MM.1S (cell line): ENCODE data around the gene TAPBP.
"Not testable (repeated sequence)": the region's sequence is repeated elsewhere in the genome, so short reads cannot be mapped to it uniquely, and the experiment has no call there.

ENCODE experiments used
- DNase-seq: peaks from one replicate; pipeline ENCODE4 v3.0.0-alpha.2; 2015
- H2AFZ ChIP-seq: fragments of 300-600 bp; sonication (generic); 2 replicates; pipeline ENCODE4 v1.6.0; 2016; ENCODE audit warnings: antibody characterized with exemption, low read length
- H3F3A ChIP-seq: fragments of 300-600 bp; sonication (generic); 2 replicates; pipeline ENCODE4 v1.6.1; 2016; ENCODE audit warnings: mild to moderate bottlenecking, antibody characterized with exemption, low read length, moderate library complexity, mixed read lengths; ENCODE audit not compliant: insufficient read depth
- H3K27ac ChIP-seq: fragments of 300-600 bp; sonication (generic); 2 replicates; pipeline ENCODE4 v1.5.1; 2016; ENCODE audit warnings: mild to moderate bottlenecking, low read length
- H3K27me3 ChIP-seq: fragments of 300-600 bp; sonication (generic); replicated peaks from 2 replicates; pipeline ENCODE4 v1.6.0; 2016; ENCODE audit warnings: low read length; ENCODE audit not compliant: insufficient read depth
- H3K36me3 ChIP-seq: fragments of 300-600 bp; sonication (generic); replicated peaks from 2 replicates; pipeline ENCODE4 v1.6.1; 2016; ENCODE audit warnings: mild to moderate bottlenecking, low read length, mixed read lengths; ENCODE audit not compliant: insufficient read depth
- H3K4me1 ChIP-seq: fragments of 300-600 bp; sonication (generic); 2 replicates; pipeline ENCODE4 v1.6.1; 2016; ENCODE audit warnings: low read length, mixed read lengths
- H3K4me2 ChIP-seq: fragments of 300-600 bp; sonication (generic); 2 replicates; pipeline ENCODE4 v1.6.0; 2016; ENCODE audit warnings: low read depth, low read length
- H3K4me3 ChIP-seq: fragments of 300-600 bp; sonication (generic); 2 replicates; pipeline ENCODE4 v1.5.1; 2016; ENCODE audit warnings: low read length, mixed read lengths
- H3K79me2 ChIP-seq: fragments of 300-600 bp; sonication (generic); 2 replicates; pipeline ENCODE4 v1.6.1; 2016; ENCODE audit warnings: mixed run types, low read length, mixed read lengths
- H3K9ac ChIP-seq: fragments of 300-600 bp; sonication (generic); 2 replicates; pipeline ENCODE4 v1.6.1; 2016; ENCODE audit warnings: low read length, mixed read lengths
- H3K9me2 ChIP-seq: fragments of 300-600 bp; sonication (generic); replicated peaks from 2 replicates; pipeline ENCODE4 v1.6.1; 2016; ENCODE audit warnings: mild to moderate bottlenecking, low read length, mixed read lengths; ENCODE audit not compliant: insufficient read depth
- H3K9me3 ChIP-seq: fragments of 300-600 bp; sonication (generic); replicated peaks from 2 replicates; pipeline ENCODE4 v1.6.1; 2016; ENCODE audit warnings: mild to moderate bottlenecking, low read length, mixed read lengths; ENCODE audit not compliant: insufficient read depth
- H4K20me1 ChIP-seq: fragments of 300-600 bp; sonication (generic); 2 replicates; pipeline ENCODE4 v1.6.1; 2016; ENCODE audit warnings: mild to moderate bottlenecking, low read length, moderate library complexity, mixed read lengths; ENCODE audit not compliant: insufficient read depth
- EZH2 ChIP-seq: fragments of 300-600 bp; sonication (generic); optimal IDR thresholded peaks from 2 replicates; pipeline ENCODE3; 2017; ENCODE audit warnings: low read depth, mild to moderate bottlenecking, antibody characterized with exemption, low read length, mixed read lengths
- EZH2phosphoT487 ChIP-seq: fragments of 300-600 bp; sonication (generic); IDR thresholded peaks from 2 replicates; pipeline ENCODE4 v1.6.1; 2018; ENCODE audit warnings: antibody characterized with exemption, low read length
- TF ChIP-seq, protein P1 (sequence below): fragments of 300-600 bp; sonication (generic); IDR thresholded peaks from 2 replicates; pipeline ENCODE4 v1.5.1; 2016; ENCODE audit warnings: antibody characterized with exemption, low read length, mixed read lengths

Gene TAPBP

DNA sequence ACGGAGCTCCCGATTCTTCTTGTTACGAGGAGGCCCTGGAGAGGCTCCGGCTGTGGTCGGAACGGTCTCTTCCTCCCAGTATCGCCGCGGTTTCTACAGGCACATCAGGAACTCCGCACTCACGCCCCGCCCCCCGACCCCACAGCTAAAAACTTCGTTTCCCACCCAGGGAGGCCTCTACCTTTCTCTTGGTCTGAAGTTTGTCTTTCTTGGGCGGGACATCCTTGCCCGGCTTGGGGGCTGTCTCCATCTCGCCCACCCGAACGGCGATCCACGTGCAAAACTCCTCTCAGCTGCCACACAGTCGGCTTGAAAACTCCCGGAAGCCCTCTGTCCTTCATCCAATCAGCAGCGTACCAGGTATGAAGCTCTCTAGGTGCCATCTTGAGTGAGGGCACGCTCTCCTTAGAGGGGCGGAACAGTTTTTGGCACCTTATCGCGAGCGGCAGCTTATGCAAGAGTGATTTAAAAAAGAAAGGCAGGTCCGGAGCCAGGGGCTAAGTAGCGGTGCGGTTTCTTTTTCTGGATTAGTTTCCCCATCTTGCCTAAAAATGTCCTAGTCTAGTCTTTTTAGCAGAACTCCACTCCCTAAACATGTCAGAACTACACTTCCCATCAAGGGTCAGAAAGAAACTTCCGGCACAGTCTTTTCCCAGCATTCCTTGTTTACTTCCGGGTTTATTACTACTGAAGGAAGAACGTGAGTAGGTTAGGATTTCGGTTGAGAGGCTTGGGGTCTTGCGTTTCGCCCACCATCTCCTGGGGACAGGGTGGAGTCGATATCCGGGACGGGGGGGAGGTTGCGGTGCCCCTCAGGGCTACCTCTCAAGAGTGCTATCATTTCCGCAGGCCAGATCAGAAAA is 24.7 kb downstream of the TAPBP start, which contains the start of the genes PFDN6 and WDR46:
Gene PFDN6 (plus strand): TSS at position 681 of the 863 bp plus-strand sequence. CDS start 256 bp downstream, outside the sequence.
Gene WDR46 (minus strand): TSS at position 319 of the 863 bp plus-strand sequence. CDS start 69 bp downstream, at position 250.
- Histone ChIP-seq H3K36me3 (0 out of 2 replicates have a peak, but pooled peaks cover 6% of the 10 kb centered on the region), H3K9ac (peak within 1 kb of the TSS; percentile 91), H3K27me3 (no peaks in the 10 kb centered on the region), H3K4me3 (peak within 1 kb of the TSS; percentile 99), H2AFZ (peak within 1 kb of the TSS; percentile 95), H3F3A (no peaks in the 10 kb centered on the region; the same call in 1 of the 2 replicates), H3K4me1 (peaks cover 20% of the 10 kb centered on the region; the same call in 1 of the 2 replicates), H4K20me1 (no peaks in the 10 kb centered on the region), H3K9me3 (no peaks in the 10 kb centered on the region), H3K4me2 (peak within 1 kb of the TSS; percentile 89), H3K79me2 (peaks cover 52% of the 10 kb centered on the region), H3K27ac (peak within 1 kb of the TSS; percentile 16; the same call in 1 of the 2 replicates), H3K9me2 (no peaks in the 10 kb centered on the region)
- TF ChIP-seq, protein P1, sequence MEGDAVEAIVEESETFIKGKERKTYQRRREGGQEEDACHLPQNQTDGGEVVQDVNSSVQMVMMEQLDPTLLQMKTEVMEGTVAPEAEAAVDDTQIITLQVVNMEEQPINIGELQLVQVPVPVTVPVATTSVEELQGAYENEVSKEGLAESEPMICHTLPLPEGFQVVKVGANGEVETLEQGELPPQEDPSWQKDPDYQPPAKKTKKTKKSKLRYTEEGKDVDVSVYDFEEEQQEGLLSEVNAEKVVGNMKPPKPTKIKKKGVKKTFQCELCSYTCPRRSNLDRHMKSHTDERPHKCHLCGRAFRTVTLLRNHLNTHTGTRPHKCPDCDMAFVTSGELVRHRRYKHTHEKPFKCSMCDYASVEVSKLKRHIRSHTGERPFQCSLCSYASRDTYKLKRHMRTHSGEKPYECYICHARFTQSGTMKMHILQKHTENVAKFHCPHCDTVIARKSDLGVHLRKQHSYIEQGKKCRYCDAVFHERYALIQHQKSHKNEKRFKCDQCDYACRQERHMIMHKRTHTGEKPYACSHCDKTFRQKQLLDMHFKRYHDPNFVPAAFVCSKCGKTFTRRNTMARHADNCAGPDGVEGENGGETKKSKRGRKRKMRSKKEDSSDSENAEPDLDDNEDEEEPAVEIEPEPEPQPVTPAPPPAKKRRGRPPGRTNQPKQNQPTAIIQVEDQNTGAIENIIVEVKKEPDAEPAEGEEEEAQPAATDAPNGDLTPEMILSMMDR, result no peak
- no peak for TF ChIP-seq EZH2
- TF ChIP-seq EZH2phosphoT487, result no peak
- DNase-seq, result peak; percentile 89

DNA sequence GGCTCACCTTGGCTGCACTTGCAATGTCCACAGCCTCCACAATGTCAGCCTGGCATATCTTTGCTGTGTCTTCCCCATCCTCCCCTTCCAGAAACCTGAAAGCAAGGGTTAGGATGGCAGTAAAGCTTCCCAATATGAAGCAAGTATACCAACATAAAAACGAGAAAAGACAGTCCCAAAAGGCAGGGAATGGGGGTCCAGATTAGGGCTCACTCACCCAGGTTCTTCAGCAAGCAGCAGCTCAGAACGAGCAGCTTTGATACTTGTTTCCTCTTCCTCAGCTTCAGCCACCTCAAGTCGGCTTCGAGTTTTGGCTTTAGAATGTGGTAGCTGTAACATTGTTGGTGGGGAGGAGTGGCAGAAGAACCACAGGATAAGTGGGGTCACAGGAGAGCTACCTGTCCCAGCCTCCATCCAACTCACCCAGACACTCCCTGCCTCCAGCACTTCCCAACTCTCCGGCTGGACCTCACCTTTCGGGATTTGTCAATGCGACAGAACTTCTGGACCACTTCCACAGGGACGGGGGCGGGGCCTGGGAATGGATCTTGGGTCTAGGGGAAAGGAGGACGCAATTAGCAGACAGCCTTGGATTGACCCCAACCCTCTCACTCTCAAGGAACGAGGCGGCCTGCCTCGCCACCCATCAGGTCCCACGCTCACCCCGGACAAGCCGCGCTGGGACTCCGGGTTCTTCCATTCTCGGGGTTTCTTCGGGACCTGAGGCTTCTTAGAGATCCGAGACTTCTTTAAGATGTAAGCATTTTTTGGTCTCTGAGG is 25.5 kb downstream of the TAPBP start:
- Histone ChIP-seq H3K9me2 (no peaks in the 10 kb centered on the region), H3K36me3 (0 out of 2 replicates have a peak, but pooled peaks cover 6% of the 10 kb centered on the region), H3K27me3 (no peaks in the 10 kb centered on the region), H3K79me2 (peaks cover 52% of the 10 kb centered on the region), H2AFZ (peak overlapping the region; percentile 95), H3K9me3 (no peaks in the 10 kb centered on the region), H3F3A (no peaks in the 10 kb centered on the region; the same call in 1 of the 2 replicates), H3K4me1 (peaks cover 20% of the 10 kb centered on the region; the same call in 1 of the 2 replicates), H3K4me3 (peak overlapping the region; percentile 99), H3K9ac (peak overlapping the region; percentile 91), H3K27ac (no peak overlapping the region), H3K4me2 (peak overlapping the region; percentile 89), H4K20me1 (no peaks in the 10 kb centered on the region)
- DNase-seq, result no peak
- TF ChIP-seq, protein P1, result no peak
- TF ChIP-seq EZH2 (no peak), EZH2phosphoT487 (no peak)

DNA sequence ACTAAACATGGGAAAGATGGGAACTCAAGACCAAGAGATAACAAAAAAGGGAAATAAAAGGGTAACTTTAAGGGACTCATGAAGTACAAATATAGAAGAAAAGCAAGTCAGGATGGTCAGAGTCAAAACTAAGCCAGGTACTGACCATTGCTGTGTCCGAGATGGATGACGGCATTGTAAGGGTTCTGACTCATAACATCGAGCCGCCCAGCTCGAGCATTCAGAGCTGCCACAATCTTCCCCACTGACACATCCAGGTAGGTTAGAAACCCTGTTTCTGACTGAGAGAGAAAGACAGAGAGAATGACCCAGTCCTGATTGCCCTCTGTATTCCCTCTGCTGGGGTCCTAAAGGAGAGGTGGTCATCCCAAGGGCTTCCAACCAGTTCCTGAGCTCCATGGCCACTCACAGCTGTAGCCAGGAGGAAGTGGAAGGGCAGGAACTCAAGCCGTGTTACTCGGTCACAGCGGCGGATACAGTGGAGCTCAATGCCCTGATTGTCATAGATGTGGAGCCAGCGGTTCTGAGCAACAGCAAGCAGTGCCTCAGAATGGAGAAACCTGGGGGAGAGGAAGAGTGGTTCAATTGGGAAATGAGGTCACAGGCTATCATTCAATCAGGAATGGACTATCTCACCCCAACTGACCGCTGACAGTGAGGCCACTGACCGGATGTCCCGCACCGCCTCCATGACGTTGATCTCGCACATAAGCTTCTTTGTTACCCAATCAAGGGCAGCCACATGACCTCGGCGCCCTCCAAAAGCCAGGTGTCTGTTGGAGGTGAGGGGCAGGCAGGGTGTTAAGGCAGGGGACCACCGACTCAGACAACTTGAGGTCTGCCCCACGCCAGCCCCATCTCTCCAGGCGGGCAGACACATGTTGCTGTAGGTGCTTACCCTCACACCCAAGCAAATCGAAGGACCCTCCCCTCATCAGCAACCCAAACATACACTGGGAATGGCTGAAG is 26.6 kb downstream of the TAPBP start:
- peaks cover 52% of the 10 kb centered on the region for H3K79me2 ChIP-seq
- H3K36me3 ChIP-seq, result 0 out of 2 replicates have a peak, but pooled peaks cover 6% of the 10 kb centered on the region

DNA sequence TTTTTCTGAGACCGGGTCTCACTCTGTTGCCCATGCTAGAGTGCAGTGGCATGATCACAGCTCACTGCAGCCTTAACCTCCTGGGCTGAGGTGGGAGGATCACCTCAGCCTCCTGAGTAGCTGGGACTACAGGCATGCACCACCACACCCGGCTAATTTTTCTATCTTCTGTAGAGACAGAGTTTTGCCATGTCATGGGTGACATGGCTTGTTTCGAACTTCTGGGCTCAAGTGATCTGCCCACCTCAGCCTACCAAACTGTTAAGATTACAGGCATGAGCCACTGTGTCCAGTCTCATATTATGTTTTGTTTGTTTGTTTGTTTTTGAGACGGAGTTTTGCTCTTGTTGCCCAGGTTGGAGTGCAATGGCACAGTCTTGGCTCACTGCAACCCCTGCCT is 28.7 kb downstream of the TAPBP start:
- not testable (repeated sequence) for H3K36me3 ChIP-seq

More for the DNA sequence above, 26.6 kb downstream of the TAPBP start:
- no peak overlapping the region for H3K4me2 ChIP-seq
- H3F3A ChIP-seq, result no peaks in the 10 kb centered on the region; the same call in 1 of the 2 replicates
- H4K20me1 ChIP-seq, result no peaks in the 10 kb centered on the region
- H3K9me2 ChIP-seq, result no peaks in the 10 kb centered on the region
- no peak overlapping the region for H3K9ac ChIP-seq
- H3K4me3 ChIP-seq, result no peak overlapping the region
- no peak overlapping the region for H2AFZ ChIP-seq
- no peaks in the 10 kb centered on the region for H3K27me3 ChIP-seq
- no peaks in the 10 kb centered on the region for H3K9me3 ChIP-seq
- TF ChIP-seq, protein P1, result no peak
- TF ChIP-seq EZH2phosphoT487 (no peak), EZH2 (no peak)
- H3K27ac ChIP-seq, result no peak overlapping the region
- no peak for DNase-seq
- peaks cover 20% of the 10 kb centered on the region; the same call in 1 of the 2 replicates for H3K4me1 ChIP-seq

More for the DNA sequence above, 28.7 kb downstream of the TAPBP start:
- not testable (repeated sequence) for H4K20me1 ChIP-seq, H3F3A ChIP-seq, H3K27ac ChIP-seq, H3K9ac ChIP-seq, DNase-seq, H3K9me3 ChIP-seq, H3K9me2 ChIP-seq, H3K4me2 ChIP-seq, H2AFZ ChIP-seq, H3K4me3 ChIP-seq, H3K27me3 ChIP-seq
- Histone ChIP-seq H3K79me2 (peaks cover 35% of the 10 kb centered on the region), H3K4me1 (peaks cover 12% of the 10 kb centered on the region; the same call in 1 of the 2 replicates)
